ENCODE results near the gene RARB.
A peak's percentile ranks its signal among the peaks of the same experiment; 100 is the strongest.

RARB gene

DNA sequence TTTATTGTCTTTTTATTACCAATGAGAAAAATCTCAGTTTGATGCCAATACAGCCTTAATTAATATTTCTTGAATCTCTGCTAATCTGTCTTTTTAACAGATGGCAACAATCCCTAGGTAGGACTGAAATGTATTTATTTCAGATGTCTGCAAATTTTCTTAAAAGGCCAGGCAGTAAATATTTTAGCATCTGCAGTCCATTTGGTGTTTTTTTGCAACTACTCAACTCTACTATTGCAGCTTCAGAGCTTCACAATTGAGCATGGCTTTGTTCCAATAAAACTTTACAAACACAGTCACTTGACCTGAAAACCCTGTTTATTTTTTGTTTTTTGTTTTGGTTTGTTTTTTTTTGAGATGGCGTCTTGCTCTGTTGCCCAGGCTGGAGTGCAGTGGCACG is 82.7 kb downstream of the RARB start:
- DNase-seq = no peak

DNA sequence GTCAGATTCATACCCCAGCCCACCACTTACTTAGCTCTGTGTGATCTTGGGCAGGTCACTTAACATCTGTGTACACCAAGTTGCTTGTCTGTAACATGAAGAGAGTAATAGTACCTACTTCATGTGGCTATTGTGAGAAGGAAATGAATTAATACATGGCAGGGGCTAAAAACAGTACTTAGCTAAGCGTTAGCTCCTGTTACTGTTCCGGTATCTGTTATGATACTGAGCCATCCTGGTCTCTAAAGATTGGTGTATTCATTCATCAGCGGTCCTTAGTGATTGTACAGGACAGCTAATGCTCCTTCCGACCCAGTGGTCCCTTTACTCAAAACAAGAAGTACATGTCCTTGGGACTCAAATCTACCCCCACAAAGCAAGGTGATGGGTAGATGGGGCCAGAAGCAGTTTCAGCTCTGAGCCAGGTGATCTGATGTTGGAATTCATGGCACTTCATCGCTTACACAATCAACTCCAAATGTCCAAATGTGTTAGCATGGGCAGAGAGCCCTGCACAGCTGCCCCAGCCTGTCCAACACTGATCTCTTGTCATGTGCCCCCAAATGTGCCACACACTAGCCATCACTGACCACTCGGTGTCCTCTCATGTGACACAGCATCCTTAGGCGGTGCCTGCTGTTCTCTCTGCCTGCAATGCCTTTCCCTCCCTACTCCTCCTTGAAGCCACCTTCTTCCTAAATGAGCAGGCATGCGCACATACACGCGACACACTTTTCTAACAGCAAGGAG is 84.1 kb downstream of the RARB start:
- DNase-seq = no peak

DNA sequence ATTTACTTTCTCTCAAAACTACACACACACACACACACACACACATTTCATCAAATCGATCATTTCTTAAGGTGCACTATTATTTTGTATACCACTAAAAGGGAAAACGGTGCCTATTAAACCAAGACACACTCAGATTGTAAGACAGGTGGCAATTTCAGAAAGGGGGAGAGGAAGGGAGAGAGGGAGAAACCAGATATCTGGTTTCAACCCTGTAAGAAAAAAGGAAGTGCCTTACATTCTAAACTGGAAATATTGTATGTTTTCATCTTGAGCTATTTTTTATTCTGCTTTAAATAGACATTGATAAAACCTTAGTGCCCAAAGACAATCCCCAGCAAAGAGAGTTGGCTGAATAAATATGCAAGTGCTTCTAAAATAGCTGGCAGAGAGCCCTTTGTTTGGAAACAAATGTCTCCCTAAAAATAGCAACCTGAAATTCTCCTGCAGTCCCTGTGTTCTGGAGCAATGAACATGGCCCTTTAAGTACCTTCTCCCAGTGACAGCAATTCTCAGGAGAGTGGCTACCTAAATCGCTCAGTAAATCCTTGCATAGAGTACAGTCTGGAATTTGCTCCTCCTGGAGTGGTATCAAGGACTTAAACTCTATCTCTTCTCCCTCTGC is 85.7 kb downstream of the RARB start:
- DNase-seq = peak; percentile 71

DNA sequence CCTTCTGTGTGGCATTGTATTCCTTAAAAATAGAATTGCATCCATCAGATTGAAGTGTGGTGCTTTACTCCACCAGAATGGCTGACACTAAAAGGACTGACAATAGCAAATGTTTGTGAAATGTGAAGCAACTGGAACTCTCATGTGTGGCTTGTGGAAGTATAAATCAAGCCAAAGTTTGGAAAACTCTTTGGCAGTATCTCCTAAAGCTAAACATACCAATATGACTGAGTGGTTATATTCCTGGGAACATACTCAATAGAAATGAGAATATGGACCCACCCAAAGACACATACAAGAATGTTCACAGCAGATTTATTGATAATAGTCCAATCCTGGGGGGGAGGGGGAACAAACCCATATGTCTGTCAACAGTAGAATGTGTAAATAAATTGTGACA is 87.1 kb downstream of the RARB start:
- DNase-seq = no peak

DNA sequence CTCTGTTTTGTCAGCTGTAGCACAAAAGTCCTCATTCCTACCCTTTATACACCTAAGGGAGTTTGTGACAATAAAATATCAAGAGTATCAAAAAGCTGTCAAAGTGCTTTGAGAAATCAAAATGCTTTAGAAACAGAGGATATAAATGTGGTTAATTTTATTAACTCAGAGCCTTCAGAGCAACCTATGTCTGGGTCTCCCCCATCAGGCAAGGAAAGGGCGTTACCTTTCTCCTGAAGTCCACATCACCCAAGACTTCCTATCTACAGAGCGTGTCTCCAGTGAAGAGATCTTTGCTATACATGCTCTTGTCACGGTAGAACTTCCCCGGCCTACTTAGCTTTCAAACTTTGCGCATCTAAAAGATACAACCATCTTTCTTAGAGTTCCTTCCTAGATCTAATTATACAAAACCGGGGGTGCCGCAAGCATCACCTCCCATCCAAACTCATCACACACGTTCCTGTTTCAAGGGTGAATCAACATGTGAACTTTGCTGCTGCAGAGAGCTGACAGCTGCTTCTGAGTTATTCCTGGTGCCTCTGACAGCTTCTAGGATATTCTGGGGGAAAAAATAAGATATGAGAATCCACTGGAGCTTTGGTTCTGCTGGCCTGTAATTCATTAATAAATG is 93.0 kb downstream of the RARB start:
- DNase-seq = no peak

DNA sequence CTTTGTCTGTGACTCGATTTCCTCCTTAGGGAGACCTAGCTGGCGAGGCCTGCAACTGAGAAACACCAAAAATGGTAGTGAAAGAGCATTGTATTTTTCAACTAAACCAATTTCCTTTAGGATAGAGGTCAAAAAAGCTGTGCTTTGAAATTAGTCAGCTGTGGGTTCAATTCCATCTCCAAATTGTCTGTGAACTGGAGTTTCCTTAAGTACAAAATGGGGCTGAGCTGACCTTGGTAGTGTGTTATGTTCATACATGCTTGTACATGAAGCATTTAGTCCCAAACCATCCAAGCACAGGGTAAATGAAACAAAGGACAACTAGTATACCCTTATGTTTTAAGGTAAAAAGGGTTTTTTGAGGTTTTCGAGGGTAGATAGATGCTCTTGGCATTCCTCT is 99.3 kb downstream of the RARB start:
- no peak for DNase-seq

DNA sequence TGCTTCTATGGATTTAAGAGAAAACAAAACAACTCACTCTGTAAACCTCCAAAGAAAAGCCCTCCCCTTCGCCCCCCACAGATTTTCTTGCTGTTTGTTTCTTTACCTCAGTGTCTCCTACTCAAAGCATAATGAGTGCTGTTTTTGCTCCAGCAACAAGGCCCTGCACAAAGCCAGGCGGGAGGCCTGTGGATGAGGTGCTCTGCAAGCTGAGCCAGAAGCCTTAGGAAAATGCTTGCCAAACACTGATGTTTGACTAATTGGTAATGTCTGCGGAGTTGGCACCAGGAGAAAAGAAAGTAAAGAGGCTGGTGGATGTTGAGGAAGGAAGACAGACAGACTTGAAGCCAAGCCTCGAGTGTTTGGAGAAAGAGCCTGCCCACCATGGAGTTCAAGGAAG is 99.7 kb downstream of the RARB start:
- no peak for DNase-seq

DNA sequence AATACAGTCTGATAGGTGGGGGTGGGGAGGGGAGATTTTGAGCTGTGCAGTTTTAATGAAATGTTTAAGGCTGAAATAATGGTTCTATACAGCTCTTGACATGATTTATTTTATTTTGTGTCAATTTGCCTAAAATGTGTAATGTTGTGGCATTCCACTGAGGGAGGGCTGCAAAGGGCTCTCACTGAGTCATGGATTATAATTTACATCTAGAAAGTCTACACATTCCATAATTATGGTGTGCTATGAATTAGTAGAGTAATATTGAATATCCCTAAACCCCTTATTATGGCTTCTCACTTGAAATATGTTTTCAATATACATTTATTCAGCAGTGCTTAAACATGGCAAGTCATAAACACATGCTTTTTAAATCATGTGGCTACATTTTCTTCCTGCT is 103.9 kb downstream of the RARB start:
- DNase-seq = no peak

DNA sequence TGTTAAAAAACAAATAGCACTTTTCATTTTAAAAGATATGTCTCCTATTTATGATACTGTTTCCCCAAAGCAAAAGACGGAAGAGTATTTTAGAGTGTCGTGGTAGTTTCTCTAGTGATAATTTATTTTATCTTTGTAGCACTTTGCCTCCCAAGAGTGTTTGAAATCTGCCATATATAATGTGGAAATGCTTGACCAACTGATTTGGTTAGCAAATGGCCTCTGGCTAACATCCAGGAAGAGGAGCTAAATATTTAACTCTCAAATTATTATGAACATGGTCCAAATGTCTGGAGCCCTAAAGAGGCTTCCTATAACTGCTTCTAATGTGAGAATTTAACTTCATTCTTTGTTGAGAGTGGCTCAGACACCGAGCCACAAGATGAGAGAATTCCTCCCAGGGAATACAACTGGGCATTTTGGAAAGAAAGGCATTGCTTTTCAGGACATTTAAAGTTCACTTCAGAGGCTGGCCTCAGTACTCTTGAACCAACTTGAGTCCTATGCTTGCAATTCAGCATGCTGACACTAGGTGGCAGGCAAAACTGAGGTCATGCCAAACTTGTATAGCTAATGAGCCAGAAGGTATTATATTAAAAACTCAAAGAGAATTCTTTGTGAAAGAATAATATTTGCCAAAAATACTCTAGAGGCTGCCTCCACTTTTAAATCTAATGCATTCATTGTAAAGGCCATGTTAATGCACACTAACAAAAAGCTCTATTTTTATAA is 104.5 kb downstream of the RARB start:
- DNase-seq = no peak

DNA sequence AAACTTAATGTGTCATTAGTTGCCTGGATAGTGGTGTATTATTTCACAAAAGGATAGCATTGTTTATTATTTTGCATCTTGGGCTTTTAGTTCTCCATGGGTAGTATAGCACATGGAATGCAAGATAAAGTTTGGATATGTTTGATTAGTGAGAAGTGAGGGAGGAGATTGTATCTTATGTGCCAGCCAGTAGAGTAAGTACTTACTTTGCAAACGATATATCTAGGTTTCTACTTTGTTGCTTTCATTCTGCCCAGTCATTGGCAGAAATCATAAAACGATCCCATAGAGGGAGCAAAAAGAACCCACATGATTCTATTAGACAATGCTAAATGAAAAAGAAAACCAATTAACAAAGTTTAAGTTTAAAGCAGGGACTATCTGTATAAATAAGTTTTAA is 105.3 kb downstream of the RARB start:
- no peak for DNase-seq

DNA sequence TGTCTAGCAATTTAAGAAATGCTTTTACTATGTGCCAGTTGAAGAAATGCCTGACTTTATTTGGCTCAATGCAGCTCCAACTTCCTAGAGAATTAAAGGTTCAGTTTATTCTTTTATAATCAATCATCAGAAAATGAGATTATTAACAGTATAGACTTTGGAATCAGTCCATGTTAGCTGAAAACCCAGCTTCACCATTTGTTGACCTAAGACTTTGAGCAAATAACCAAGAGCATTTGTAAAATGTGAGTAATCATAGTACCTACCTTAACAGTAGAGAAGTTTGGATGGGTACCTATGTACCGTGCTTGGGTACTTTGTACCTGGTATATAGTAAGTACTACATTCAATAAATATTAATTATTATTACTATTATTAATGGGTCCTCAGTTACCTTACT is 105.9 kb downstream of the RARB start:
- DNase-seq = no peak

DNA sequence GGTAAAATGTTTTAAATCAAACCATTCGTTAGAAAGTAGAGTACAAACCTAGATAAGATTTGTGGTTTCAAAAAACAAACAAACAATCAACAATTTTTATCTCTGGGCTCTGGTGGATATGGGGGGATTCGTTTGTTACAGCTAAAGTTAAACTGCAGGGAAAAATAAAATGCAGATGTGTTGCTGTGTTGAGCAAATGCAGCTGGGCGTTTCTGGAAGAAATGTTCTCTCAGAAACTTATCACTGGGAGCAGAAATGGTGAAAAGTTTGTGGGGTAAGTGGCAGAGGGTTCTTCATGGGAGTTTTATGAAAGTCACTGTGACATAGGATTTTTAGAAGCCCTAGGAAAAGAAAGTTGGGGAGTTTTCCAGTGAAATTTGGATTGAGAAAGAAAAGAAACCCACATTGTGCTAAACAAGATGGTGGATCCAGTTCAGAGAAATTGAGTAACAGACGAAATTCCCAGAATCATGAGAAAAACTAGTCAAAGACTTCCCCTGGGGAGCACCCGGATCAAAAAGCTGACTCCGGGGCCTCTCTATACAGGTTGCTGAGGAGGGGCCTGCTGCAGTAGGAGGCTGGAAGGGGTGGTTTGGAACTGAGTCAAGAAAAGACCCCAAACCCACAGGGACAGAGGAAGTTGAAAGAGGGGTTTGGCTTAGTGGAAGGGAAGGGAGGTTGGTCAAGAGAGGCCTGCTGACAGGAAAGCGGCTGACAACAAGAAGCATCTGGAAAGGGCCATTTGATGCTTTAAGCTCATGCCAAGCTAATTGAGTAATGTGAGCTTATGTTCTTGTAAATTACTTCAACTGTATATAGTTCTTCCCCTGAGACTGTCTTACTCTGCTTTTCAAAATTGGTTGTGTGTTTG is 108.7 kb downstream of the RARB start:
- DNase-seq = peak; percentile 5

DNA sequence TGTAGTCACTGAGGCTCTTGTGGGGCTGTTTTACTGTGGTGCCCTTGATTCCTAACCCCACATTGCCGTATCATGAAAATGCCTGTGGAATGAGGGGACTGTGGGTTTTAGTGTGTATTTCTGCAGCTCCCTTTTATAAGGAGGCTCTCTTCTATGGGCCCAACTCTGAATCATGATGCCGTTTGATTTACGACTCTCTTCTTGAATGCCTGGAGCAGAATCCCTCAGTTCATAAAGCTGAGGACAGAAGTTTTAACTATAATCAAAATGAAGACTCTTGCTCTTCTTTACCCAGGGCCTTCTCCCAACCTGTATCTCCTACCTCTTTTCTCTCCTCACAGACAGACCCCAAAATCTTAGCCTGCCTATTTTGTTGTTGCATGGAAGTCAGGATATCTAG is 109.5 kb downstream of the RARB start:
- no peak for DNase-seq

DNA sequence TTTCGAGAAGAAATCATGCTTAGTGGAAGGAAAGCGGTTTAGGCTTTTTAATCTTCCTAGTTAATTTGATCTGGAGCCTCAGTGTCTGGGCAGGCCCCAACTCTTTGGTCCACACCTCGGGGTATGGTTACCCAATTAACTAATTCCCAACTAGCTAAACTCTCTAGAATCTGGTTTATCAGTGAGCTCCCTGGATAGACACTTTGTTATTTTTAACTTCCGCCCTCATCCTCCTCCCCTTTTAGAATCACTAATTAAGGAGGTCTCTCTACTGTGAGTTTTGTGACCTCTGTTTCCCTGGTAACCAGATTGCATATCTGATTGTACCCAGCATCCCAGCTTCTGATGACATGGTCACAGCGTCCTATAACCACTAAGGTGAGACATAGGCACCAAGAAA is 112.2 kb downstream of the RARB start:
- no peak for DNase-seq

DNA sequence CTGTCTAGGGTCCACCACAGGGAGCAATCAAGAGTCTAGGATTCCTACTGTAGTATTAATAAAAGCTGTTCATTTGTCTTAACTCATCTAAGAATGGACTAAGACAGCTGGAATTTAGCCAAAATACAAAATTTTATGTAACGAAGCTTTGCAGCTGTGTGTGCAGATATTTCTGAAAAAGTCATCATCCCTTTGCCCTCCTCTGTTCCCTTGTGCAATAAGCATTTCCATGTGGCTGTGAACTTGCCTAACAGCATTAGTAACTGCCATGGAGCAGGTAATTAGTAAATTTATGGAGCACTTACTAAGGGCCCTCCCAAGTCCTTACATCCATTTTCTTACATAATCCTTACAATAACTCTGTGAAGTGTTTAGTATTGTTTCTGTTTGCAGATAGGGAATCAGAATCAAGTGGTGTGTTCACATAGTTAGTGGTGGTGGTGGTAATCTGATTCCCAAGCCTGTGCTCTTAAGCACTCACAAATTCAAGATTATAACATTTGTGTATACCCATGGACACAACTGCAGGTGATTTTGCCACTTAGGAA is 114.5 kb downstream of the RARB start:
- DNase-seq = no peak

DNA sequence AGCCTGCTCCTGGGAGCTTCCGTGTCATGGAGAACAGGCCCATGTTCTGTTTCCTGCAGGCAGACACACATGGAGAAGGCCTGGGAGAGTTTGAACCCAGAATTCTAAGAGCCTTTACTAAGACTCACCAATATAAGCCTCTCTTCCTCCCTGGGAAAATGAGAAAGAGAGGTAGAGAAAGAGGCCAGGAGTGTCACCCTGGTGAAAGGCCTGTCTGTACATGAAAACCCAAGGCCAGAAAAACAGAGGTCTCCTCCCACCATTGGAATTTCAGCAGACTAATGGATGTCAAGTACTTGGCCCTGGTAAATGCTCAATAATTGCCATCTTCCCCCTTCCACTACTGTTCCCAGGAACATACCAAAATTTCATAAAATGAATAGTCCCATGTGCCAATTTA is 119.0 kb downstream of the RARB start:
- no peak for DNase-seq

DNA sequence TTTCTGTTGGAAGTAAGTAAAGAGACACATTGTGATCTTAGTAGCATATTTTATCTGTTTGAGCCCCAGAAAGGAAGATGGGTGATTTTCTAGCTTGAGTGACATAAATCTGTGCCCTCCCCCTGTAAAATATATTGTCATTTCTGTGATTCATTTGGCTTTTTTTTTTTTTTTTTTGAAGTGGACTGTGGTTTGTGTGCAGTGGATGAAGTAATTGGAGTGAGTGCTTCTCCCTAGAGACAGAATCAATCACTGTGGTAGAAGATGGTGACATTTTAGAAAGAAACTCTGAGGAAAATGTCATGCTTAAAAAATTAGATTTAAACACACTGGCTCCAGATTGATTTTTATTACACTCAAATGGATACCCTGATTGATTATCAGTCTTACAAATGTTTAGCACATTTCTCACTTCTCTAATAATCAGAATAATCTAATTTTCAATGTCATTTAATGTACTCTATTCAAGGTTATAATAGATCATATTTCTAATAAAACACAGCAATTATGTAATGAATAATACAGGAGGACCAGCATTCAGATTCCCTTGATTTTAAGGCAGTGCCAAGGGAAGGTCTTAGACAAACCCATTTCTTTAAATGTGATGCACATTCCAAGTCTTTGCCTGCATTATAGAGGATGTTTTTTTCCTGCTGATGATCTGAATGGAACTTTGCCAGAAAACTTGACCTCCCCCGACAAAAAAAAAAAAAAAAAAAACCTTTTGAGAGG is 120.0 kb downstream of the RARB start:
- peak; percentile 8 for DNase-seq

DNA sequence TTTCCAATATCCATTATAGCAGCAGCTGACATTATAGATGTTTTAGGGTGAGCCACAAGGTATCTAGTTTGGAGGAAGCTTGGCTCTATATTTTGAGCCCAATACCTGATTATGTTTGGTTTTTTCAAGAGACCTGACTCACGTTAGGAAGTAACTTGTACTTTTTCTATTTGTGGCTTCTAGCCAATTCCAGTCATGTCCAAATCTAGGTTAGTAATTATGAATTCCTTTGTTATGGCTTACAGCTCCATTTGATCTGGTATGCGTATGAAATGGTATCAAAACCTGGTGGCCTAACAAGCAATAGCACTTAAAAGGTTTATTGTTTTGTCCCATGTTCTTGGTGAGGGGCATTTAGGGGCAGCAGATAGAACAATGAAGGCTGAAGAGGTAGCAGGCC is 120.8 kb downstream of the RARB start:
- DNase-seq = no peak

DNA sequence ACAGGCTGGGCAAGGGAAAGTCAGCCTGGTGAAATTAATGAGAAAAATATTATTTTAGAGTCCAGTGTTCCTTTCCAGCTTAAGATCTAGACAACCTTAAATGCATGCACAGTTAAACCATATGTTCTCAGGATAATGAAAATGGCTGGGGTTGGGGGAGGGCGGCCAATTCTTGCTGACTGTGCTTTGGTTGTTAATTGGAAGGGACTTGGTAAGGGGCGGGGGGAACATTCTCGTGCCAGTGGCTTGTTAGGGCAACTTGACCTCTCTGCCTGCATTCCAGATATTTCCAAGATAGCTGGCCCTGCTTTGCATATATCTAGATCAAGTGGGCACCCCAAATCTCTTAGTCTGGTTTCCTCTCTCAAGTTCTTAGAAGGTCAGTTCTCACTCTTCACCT is 124.2 kb downstream of the RARB start:
- no peak for DNase-seq

DNA sequence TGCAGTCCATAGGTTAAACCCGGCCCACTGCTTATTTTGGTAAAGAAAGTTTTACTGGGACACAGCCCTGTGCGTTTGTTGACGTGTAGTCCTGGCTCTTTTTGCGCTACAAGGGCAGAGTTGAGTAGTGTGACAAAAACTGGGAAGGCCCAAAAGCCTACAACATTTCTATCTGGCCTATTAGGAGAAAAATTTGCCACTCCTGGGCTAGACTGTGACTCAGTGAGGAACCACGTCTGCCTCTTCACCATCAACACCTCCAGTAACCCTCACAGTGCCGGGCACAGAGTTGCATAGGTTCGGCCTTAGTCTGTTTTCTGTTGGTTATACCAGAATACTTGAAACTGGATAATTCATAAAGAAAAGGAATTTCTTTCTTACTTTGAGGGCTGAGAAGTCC is 126.3 kb downstream of the RARB start:
- no peak for DNase-seq

DNA sequence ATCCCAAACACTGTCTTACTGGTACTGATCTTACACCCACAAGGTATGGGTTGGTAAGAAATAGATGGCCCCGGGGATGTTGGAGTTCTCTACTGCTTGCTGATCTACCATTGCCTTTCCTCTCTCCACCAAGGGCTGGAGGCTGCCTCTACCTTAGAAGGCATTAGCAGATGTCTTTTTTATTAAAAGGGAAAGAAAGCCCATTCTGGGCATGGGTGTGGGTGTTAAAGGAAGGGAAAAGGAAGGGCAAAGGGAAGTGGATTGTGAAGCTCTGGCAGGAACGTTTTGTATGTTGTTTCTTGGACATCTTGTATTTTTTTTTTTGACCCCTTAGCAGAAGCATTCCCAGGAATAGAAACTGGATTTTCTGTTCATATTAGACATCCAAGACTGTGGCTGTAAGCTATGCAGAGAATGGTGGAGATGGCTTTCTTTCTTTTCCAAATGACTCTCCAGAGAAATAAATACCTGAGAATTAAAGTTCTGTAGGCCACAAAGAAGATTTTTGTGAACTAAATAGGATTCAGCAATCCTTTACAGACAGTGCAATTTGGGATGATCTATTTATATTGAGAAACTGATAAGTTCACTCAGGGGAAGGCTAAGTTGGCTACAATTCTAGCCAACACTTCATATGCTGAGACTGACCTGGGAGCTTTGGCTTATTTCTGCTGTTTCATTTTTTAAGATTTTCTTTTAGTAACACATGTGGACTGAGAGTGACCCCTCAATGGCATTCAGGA is 127.8 kb downstream of the RARB start:
- no peak for DNase-seq

Measured in NCI-H2171 treated with DMSO at 0.1 percent for 48 hours (cell line).